Skin epidermis (tissue), 12 donors: ENCODE data around the gene F13B.
"Not testable (repeated sequence)": the region's sequence is repeated elsewhere in the genome, so short reads cannot be mapped to it uniquely, and the experiment has no call there.

Experiments
- H3K27ac ChIP-seq, 21 experiments: fragments of 200-600 bp; sonication (generic) in 11 of 21; one replicate each; pipeline ENCODE4 v1.5.0; 2020; ENCODE audit warnings: mild to moderate bottlenecking in 3 of 21, inconsistent platforms in 2 of 21, moderate library complexity in 2 of 21
- H3K4me3 ChIP-seq, 7 experiments: fragments of 200-600 bp; sonication (generic) in 2 of 7; one replicate each; pipeline ENCODE4 v1.5.0; 2020; ENCODE audit warnings: inconsistent platforms in 2 of 7, mild to moderate bottlenecking in 2 of 7, moderate library complexity in 1 of 7

The F13B gene

DNA sequence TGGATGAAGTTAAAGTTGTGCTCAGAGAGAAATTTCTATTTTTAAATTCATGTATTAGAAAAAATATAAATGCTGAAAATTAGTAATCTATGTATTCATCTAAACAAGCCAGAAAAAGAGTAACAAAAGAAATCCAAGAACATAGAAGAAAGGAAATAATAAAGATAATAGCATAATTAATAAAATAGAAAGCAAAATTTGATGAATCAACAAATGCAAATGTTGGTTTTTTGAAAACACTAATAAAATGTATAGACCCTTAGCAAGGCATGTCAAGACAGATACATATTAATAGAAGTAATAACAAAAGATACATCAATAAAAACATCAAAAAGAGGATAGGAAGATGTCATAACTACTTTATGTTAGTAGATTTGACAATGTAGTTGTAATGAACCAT is 18.0 kb downstream of the F13B start:
- H3K4me3 ChIP-seq: no peak overlapping the region
- H3K27ac ChIP-seq: no peak overlapping the region

DNA sequence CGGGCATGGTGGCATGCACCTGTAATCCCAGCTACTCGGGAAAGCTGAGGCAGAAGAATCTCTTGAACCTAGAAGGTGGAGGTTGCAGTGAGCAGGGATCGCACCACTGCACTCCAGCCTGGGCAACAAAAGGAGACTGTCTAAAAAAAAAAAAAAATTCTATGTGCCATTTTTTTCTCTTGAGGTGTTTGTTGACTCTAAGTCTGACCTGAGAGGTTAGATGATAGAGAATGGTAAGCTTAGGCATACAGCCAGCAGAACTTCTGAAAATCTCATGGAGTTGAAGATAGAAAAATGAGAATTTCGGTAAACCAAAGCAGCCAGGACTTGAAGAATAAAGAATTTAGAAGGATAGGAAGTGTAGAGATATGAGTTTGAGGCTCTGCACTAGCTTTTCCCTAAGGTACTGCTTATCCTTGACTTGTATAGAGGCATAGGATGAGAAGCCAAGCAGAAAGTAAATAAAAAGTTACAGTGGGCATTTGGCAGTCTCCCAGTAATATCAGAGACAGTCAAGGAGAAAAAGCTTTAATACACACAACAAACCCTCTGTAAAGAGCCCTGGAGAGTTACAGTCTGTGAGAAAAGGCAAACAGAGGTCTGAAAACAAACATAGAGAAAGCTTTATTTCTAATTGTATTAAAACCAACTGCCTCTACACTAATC is 24.3 kb downstream of the F13B start:
- no peak overlapping the region for H3K27ac ChIP-seq

DNA sequence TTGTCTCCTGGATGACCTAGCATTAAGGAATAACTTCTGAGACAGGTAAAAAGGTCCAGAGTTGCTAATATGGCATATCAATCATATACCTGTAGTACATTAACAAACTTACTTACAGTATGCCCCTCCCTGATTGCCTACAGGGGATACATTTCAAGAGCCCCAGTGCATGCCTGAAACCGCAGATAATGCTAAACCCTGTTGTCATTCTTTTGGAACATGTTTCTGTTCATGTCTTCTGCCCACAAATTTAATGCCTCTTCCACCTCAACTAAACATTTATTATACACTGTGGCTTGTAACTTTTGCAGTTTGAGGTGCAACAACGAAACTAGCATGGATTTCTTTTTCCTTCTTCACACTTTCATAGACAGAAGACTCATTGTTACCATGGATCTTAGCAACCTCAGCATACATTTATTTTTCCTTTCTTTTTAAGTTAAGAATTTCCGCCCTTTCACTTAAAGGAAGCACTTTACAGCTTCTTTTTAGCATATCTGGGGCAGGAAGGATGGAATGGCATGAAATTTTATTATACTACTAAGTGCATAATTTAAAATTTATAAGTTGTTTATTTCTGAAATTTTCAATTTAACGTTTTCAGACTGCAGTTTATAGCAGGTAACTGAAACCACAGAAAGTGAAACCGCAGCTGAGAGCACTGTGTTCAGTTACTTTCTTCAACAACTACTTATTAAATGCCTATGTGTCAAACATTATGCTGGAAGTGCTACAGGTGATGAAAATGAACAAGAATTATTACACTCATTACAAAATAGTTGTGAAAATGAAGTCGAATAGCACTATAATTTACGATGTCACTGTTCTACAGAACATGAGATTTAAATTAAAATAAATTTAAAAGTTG is 25.3 kb downstream of the F13B start:
- no peak overlapping the region for H3K4me3 ChIP-seq
- no peak overlapping the region for H3K27ac ChIP-seq

More for the DNA sequence above, 24.3 kb downstream of the F13B start:
- no peak overlapping the region for H3K4me3 ChIP-seq

DNA sequence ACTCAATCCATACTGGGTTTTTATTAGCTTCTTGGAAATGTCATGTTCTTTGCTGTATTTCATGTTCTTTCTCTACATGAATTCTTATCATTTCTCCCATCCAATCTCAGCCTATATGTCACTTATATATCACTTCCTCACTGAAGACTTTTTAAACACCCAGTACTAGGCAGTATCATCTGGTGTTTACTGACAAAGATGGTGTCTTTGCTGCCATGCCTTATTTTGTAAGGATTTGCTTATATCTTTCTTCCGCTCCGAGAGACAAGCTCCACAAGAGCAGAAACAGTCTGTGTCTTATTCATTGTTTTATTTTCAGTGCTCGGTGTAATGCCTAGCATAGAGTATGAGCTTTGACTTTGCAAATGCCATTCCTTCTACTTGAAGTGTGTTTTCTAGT is 30.2 kb downstream of the F13B start:
- no peak overlapping the region for H3K27ac ChIP-seq
- H3K4me3 ChIP-seq: no peak overlapping the region

DNA sequence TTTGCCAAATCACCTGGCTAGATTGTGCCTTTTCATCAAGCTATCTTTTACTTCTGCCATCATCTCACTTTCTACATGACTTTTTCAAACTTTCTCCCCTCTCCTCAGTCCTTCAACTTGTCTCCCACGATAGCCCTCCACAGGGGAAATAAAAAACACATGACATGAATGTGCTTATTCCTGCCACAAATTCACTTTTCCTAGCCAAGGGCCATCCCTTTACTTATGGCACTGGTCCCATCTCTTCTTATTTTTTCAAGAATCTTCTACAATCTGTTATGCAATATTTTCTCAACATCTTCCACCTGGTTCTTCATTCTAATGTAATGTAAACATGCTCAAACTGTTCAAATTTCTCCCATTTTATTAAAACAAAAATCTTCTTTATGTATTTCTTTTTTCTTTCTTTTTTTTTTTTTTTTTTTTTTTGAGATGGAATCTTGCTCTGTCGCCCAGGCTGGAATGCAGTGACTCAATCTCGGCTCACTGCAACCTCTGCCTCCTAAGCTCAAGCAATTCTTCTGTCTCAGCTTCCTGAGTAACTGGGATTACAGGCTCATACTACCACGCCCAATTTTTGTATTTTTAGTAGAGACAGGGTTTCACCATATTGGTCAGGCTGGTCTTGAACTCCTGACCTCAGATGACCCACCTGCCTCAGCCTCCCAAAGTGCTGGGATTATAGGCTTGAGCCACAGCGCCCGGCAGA is 32.3 kb downstream of the F13B start:
- not testable (repeated sequence) for H3K4me3 ChIP-seq, H3K27ac ChIP-seq

DNA sequence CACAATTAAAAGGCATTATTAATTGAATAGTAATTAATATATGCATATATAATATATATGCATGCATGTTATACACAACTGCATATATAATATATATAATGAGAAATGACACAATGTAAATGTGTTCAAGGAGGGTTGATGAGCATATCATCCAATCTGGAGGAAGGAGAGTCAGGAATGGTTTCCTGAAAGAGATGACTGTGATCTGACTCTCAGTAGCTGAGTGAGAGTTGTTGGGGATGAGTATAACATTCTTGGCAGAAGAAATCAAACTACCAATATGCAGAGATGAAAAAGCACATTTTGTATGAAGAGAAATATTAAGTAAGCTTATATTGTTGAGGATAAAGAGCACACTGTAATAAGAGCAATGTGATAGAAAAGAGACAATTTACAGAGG is 37.3 kb downstream of the F13B start:
- Histone ChIP-seq H3K4me3 (no peak overlapping the region), H3K27ac (no peak overlapping the region)

DNA sequence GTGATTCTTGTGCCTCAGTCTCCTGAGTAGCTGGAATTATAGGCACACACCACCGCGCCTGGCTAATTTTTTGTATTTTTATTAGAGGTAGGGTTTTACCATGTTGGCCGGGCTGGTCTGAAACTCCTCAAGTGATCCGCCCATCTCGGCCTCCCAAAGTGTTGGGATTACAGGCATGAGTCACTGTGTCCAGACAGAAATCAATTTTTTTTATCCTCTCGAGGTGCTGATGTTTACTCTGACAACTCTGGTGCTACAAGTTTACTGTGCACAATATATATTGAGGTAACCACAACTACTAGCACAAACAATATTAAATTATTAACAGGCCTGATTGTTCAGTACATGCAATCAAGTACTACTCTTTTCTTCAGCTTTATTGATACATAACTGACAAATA is 39.7 kb downstream of the F13B start:
- Histone ChIP-seq H3K4me3 (no peak overlapping the region), H3K27ac (no peak overlapping the region)

DNA sequence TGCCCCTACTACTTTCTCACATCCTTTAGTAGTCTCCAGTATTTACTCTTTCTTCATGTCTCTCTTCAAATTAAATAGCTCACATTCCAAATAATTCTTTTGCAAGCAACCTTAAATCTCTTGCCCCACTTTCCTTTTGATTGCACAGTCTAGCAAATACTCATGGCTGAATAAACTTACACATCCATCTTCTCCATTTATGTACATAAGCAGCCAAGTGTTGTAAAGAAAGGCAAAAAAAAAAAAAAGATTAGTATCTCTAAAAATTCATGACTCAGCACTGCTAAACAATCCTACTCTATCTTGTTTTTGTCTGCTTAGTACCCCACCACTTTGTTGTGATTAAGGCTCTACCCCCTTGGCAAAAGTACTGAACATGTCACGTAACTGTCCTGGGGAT is 42.6 kb downstream of the F13B start:
- H3K27ac ChIP-seq: no peak overlapping the region
- no peak overlapping the region for H3K4me3 ChIP-seq

DNA sequence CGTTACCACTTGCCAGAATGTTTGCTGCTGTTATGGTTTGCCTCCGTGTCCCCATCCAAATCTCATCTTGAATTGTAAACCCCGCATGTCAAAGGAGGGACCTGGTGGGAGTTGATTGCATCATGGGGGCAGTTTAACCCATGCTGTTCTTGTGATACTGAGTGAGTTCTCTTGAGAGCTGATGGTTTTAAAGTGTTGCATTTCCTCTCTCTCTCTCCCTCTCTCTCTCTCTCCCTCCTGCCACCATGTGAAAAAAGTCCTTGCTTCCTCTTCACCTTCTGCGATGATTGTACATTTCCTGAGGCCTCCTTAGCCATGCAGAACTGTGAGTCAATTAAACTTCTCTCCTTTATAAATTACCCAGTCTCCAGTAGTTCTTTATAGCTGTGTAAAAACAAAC is 45.3 kb downstream of the F13B start:
- Histone ChIP-seq H3K4me3 (no peak overlapping the region), H3K27ac (no peak overlapping the region)

DNA sequence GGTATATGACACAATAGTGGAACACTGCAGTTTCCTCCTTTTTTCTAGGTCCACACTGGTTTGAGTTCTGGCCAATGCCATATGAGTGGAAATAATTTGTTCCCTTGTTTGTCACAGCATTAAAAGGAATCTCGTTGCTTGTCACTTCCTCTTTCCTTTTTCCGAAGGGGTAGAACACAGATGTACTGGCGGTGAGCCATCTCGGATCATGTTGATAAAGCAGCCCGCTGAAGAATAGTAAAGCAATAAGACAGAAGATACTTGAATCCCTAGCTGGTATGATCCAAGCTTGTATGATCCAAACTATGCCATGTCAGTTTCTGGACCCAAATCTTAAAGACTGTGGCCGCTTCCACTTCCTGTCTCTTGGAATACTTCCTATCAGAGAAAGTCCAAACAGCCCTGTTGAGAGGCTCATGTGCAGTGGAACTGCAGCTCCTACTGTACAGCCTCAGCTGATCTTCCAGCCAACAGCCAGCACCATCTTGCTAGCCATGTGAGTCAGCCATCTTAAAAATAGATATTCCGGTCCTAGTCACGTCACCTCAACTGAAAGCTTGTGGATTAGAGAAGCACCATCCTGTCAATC is 49.4 kb downstream of the F13B start:
- H3K27ac ChIP-seq: no peak overlapping the region
- H3K4me3 ChIP-seq: no peak overlapping the region

DNA sequence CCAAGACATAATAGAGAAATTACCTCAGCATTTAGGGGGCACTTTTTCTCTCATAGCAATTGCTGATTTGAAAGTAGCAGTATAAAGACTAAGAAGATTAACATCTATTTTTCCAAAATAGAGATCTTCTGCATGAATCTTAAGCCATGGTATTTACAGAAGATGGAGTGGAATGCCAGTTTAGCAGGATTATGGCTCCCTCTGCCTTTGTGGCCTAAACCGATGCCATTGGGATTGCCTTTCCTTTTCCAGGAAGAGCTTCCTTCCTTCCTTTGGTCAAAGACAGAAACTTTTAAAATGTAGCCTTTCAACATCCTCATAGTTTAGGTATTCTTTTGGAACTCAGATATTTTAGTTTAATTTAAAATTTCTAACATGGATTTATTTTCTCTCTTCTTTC is 50.3 kb downstream of the F13B start:
- Histone ChIP-seq H3K27ac (no peak overlapping the region), H3K4me3 (no peak overlapping the region)

DNA sequence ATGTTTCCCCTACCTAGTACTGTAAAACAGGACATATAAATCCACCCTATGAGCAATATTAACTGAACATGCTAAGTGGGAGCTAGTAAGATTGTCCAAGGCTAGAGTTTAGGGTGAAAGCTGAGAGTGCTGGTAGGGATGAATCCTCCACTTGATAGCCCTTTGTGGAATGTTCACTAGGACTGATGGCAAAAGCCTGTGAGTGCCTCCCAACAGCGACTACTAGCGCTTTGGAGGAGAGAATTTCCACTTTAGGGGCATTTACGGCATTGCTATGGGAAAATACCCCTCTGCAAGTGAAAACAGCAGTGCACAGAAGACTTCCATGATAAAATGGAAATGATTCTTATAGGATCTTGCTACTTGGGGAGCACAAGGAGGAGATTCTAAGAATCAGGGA is 53.8 kb downstream of the F13B start:
- Histone ChIP-seq H3K27ac (no peak overlapping the region), H3K4me3 (no peak overlapping the region)

DNA sequence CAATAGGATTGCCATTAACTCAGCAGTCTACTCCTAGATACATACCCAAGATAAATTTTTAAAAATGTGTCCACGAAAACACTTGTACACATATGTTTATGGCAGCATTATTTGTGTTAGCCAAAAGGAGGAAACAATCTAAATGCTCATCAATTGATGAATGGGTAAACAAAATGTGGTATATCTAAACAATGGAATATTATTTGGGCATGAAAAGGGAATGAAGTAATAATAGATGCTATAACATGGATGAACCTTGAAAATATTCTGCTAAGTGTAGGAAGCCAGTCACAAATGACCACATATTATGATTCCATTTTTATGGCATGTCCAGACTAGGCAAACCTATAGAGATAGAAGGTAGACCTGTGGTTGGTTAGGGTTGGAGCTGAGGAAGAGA is 55.4 kb downstream of the F13B start:
- no peak overlapping the region for H3K4me3 ChIP-seq
- no peak overlapping the region for H3K27ac ChIP-seq

DNA sequence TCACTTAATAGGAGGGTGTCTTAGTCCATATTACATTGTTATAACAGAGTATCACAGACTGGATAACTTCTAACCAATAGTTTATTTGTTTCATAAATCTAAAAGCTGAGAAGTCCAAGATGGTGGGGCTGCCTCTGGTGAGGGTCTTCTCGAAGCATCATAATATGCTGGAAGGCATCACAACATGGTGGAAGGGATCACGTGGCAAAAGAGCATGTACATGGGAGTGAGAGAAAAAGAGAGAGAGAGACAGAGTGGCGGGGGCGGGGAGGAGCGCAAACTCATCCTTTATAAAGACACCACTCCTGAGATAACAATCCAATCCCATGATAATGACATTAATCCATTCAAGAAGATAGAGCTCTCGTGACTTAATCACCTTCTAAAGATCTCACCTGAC is 58.2 kb downstream of the F13B start:
- H3K27ac ChIP-seq: no peak overlapping the region
- H3K4me3 ChIP-seq: no peak overlapping the region

DNA sequence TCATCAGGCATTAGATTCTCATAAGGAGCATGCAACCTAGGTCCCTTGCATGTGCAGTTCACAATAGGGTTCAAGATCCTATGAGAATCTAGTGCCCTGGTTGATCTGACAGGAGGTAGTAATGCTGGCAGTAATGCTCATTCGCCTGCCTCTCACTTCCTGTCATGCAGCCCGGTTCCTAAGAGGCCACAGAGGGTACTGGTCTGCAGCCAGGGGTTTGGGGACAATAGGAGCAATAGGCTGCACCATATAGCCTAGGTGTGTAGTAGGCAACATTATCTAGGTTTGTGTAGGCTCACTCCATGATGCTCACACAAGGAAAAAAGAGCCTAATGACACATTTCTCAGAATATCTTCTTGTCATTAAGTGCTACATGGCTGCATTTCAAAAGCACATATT is 63.9 kb downstream of the F13B start:
- Histone ChIP-seq H3K27ac (no peak overlapping the region), H3K4me3 (no peak overlapping the region)

DNA sequence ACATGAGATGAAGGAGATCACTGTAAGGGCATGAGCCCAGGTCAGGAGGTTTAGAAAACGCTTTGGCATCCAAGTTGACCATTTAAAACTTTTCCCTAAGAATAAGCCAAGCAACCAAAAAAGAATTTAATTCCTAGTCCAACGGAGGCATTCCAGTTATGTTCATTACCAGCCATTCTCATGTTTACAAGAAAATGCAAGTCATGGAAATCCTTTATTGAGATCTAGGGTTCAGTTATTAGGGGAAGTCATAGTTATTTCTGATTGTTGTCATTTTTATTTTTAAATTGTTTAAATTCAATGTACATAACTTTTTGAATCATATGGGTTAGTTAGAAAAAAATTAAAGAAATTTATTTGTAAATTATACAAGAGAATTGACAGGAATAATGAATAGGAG is 65.2 kb downstream of the F13B start:
- Histone ChIP-seq H3K27ac (no peak overlapping the region), H3K4me3 (no peak overlapping the region)

DNA sequence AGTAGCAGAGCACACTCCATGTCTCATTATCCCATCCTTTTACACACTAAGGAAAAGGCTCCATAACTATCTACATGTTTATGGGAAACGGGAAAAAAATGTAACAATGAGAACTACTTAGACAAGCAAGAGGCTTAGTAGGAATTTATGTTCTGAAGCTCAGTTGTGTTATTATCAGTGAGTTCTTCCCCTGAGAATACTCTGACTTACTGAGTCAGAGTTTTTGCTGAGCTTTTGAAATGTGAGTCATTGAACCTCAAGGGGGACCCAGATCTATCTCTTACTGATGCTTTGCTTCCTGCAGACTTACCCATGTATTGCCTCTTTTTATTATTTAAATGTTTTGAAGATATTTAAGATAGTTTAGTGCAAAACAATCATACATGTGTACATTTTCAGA is 69.6 kb downstream of the F13B start:
- Histone ChIP-seq H3K27ac (no peak overlapping the region), H3K4me3 (no peak overlapping the region)

DNA sequence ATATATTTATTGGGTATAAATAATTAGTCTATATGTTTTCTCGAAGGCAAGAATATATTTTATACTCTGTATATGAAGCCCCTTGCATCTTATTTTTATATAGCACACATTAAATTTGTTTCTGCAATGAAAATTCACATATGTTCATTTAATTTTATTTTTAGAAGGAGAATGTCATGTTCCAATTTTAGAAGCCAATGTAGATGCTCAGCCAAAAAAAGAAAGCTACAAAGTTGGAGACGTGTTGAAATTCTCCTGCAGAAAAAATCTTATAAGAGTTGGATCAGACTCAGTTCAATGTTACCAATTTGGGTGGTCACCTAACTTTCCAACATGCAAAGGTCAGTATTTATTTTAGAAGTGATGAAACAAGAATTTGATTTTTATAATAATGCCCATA is 73.1 kb downstream of the F13B start:
- Histone ChIP-seq H3K4me3 (no peak overlapping the region), H3K27ac (no peak overlapping the region)

DNA sequence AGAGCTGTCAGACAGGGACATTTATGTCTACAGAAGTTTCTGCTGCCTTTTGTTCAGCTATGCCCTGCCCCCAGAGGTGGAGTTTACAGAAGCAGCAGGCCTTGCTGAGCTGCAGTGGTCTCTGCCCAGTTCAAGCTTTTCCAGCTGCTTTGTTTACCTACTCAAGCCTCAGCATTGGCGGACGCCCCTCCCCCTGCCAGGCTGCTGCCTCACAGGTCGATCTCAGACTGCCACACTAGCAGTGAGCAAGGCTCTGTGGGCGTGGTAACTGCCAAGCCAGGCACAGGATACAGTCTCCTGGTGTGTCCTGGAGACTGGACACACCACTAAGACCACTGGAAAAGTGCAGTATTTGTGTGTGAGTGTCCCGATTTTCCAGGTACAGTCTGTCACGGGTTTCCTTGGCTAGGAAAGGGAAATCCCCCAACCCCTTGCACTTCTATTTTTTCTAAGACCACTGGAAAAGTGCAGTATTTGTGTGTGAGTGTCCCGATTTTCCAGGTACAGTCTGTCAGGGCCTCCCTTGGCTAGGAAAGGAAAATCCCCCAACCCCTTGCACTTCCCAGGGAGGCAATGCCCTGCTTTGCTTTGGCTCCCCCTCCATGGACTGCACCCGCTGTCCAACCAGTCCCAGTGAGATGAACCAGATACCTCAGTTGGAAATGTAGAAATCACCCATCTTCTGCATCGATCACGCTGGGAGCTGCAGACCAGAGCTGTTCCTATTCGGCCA is 75.0 kb downstream of the F13B start:
- H3K27ac ChIP-seq: not testable (repeated sequence)

More for the DNA sequence above, 75.0 kb downstream of the F13B start:
- not testable (repeated sequence) for H3K4me3 ChIP-seq
